AG09319 (cell line): ENCODE data around the gene DUS1L.

Source experiments
- DNase-seq: peaks from one replicate; pipeline ENCODE4 v3.0.0-alpha.2; 2010; ENCODE audit warnings: low read depth; ENCODE audit errors: extremely low read depth
- TF ChIP-seq, protein P1 (sequence below): IDR thresholded peaks from 2 replicates; pipeline ENCODE4 v1.5.1; 2011; ENCODE audit warnings: low read depth, mild to moderate bottlenecking, inconsistent platforms, low read length, moderate library complexity

Gene DUS1L

DNA sequence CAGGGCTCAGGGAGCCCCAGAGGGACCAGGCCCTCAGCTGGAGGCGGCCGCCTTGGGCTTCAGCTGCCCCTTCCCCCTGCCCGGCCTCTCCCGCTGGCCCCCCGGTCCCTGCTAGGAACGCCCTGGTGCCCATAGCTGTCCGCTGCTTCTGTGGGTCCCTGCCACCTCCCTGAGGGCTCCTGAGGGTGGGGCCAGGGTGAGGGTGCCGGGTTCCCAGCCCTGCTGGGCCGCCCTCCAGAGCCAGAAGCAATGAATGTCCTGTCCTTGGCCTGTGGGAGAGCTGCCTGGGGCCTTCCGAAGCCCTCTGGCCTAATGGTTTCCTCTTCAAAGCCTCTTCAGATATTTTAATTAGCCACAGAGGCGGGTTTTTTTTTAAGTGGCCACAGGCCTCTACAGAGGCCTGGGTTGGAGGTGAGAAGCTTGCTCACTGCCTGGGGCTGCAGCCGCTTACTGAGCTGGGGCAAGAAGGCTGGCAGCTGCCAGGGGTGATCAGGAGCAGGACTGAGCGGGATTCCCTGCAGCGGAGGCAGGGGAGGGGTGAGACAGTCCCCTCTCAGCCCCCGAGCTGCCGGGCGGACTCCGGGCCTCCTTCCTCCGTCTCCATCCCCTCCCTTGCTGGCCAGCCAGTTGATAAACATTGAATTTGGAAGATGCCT, 52.8 kb downstream of the DUS1L start:
- TF ChIP-seq, protein P1, sequence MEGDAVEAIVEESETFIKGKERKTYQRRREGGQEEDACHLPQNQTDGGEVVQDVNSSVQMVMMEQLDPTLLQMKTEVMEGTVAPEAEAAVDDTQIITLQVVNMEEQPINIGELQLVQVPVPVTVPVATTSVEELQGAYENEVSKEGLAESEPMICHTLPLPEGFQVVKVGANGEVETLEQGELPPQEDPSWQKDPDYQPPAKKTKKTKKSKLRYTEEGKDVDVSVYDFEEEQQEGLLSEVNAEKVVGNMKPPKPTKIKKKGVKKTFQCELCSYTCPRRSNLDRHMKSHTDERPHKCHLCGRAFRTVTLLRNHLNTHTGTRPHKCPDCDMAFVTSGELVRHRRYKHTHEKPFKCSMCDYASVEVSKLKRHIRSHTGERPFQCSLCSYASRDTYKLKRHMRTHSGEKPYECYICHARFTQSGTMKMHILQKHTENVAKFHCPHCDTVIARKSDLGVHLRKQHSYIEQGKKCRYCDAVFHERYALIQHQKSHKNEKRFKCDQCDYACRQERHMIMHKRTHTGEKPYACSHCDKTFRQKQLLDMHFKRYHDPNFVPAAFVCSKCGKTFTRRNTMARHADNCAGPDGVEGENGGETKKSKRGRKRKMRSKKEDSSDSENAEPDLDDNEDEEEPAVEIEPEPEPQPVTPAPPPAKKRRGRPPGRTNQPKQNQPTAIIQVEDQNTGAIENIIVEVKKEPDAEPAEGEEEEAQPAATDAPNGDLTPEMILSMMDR = no peak
- DNase-seq = no peak

DNA sequence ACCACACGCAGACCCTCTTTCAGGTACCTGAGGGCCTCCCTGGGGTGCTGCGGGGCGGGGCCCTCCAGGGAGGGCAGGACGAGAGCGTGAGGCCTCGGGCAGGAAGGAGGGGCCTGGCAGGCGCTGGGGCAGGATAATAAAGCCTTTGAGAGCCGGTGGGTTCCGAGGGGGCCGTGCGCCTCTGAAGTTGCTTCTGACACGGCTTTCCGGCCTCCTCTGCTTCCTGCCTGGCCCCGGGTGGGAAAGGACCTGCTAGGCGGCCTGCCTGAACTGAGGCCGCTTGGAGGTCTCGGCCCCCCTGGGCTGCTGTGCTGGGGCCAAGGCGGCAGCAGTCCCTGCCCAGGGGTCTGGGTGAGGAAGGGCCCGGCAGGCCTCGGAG, 53.4 kb downstream of the DUS1L start:
- no peak for DNase-seq
- TF ChIP-seq, protein P1 = no peak

DNA sequence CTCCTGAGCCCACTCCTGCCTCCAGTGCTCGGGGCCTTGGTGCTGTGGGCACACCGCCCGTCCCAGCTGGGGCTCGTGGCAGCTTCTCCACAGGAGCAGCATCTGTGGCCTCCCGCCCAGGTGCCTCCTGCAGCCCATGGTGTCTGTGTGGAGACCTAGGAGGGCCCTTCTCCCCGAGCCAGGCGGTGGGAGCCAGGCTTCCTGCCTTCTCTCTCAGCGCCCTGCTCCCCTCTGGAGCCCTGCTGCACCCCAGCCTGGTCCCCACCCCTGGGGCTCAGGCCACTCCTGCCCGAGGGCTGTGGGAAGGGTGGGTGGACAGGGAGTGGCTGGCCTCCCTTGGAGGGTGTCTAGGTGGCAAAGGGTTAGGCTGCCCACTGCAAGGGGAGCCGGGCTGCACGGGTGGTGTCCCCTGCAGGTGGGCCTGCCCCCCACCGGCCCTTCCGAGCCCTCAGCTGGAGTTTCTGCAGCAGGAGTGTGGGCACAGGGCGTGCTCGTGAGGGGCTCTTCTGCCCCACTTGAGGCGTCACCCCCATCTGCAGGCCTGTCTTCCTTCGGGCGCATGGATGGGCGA, 53.9 kb downstream of the DUS1L start:
- TF ChIP-seq, protein P1 = no peak
- DNase-seq = no peak

DNA sequence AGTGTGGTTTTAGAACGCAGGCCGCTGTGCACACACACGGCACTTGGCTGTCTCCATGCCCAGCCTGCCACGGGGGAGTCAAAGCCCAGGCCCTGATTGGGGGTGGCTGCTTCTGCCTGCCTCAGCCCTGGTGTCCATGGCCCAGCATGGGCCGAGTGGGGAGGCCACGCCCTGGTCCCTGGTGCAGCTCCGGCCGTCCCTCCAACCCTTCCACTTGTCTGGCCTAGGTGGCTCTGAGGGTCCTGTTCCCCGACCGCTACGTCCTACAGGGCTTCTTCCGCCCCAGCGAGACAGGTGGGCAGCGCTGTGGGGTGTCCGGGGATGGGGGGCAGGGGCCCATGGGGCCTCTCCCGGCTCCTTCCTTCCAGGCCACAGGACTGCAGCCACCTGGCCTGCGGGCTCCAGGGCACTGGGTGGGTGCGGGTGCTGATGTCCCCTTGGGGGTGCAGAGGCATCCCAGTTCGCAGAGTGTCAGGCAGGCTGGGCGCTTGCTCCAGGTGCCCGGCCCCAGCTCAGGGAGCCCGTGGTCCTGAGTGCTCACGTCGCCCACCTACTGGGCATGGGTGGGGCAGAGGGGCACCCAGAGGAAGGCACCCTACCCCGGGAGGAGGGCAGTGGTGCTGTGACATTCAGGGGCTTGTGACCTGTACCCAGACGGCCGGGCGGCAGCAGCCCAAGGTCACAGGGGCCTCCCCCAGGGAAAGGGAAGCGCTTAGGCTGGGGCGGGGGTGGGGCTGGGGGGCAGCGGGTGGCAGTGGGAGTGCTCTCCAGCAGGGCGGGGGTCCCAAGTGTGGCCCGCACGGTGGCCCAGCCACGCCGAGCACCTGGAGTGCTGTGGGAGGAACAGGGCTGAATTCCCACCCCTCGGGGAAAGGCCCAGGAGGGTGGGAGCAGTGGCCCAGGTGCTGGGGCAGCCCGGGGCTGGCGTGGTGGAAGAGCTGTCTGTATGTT, 54.8 kb downstream of the DUS1L start:
- TF ChIP-seq, protein P1 = no peak
- DNase-seq = no peak

DNA sequence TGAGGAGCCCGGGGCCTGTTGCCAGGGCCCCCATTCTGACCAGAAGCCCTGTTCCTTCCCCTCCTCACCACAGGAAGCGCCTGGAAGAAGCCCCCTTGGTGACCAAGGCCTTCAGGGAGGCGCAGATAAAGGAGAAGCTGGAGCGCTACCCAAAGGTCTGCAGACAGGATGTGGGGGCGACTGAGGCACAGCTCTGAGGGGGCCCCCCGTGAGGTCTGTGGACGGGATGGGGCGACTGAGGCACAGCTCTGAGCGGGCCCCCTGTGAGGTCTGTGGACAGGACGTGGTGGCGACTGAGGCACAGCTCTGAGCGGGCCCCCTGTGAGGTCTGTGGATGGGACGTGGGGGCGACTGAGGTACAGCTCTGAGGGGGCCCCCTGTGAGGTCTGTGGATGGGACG, 56.2 kb downstream of the DUS1L start:
- TF ChIP-seq, protein P1 = no peak
- no peak for DNase-seq

DNA sequence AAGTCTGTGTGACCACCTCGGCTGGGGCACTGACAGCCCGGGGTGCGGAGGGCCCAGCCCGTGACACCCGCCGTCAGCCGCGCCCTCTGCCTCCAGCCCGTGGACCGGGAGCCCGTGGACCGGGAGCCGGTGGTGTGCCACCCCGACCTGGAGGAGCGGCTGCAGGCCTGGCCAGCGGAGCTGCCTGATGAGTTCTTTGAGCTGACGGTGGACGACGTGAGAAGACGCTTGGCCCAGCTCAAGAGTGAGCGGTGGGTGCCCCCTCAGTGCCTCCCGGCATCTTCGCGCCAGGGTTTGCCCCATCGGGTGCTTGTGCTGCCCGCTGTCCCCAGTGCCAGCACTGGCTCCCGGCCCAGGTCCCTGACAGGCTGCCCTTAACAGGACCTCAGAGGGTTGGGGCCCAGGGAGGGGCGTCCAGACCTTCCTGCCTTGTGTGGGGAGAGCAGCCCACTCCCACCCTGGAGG, 56.6 kb downstream of the DUS1L start:
- DNase-seq = no peak
- TF ChIP-seq, protein P1 = no peak
